CD4-positive, alpha-beta T cell treated with Interleukin-1 beta for 1 hour (primary cell): ENCODE results near the gene UNC13B.

Source experiments
- DNase-seq, 2 donors: peaks; one replicate each; pipeline ENCODE4 v3.0.0-alpha.2; 2020 to 2022

UNC13B gene

DNA sequence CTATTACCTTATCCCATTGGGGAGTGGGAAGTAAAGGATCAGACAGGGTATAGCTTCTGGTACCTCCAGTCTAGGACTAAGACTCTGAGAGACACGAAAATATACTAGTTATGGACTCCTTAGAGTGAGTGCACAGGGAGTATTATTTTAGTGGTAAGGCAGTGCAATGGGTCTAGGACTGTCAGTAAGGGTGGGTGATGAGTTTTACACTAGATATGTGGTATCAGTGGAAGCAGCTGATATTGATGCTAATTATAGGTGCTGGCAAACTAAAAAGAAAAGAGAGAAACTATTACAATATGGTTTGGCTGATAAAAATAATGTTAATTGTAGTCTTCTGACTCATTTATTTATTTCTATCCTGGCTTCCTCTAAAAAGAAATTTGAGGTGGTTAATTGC lies 118.6 kb downstream of the UNC13B start:
- DNase-seq, result no peak

DNA sequence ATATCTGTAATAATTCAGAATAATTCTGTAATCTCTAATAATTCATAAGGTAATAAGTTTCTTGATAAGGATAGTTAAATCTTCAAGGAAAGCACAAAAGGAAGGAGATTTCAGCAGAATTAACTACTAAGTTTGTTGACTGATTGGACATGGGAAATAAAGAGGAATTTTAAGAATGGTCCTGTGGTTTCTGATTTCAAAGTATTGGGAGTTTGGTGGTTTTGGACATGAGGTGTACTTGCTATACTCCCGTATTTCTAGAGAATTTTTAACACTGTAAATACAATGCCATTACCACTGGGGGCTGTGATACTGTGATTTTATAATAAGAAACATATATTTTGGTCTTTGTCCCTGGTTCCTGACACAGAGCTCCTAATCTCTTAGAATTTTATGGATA lies 123.9 kb downstream of the UNC13B start:
- no peak for DNase-seq

GRCh38 chr9:35286381-35286780 lies 124.6 kb downstream of the UNC13B start:
- no peak for DNase-seq

- DNase-seq, result no peak
Observed at GRCh38 chr9:35287987-35288632, 126.3 kb downstream of the UNC13B start.

GRCh38 chr9:35288778-35289177 lies 127.0 kb downstream of the UNC13B start:
- DNase-seq, result no peak

- DNase-seq, result no peak
Observed at GRCh38 chr9:35293376-35293964, 131.7 kb downstream of the UNC13B start.

GRCh38 chr9:35294066-35294465 lies 132.3 kb downstream of the UNC13B start:
- no peak for DNase-seq

DNA sequence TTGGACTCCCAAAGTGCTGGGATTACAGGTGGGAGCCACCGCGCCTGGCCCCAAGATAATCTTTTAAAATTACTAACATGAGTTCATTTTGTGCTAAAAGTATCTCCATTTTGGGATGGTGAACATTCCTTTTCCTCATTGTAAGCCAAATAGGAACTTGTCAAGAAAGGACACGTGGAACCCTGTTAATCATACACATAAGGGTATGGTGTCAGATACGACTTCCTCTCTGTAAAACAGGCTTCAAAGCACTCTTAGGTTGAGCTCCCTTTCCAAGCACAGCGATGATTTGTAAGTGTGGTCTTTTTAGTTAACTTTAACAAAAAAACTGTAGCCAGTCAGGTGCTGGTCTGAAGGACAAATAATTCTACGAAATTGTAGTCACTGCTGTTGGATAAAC lies 132.7 kb downstream of the UNC13B start:
- no peak for DNase-seq

DNA sequence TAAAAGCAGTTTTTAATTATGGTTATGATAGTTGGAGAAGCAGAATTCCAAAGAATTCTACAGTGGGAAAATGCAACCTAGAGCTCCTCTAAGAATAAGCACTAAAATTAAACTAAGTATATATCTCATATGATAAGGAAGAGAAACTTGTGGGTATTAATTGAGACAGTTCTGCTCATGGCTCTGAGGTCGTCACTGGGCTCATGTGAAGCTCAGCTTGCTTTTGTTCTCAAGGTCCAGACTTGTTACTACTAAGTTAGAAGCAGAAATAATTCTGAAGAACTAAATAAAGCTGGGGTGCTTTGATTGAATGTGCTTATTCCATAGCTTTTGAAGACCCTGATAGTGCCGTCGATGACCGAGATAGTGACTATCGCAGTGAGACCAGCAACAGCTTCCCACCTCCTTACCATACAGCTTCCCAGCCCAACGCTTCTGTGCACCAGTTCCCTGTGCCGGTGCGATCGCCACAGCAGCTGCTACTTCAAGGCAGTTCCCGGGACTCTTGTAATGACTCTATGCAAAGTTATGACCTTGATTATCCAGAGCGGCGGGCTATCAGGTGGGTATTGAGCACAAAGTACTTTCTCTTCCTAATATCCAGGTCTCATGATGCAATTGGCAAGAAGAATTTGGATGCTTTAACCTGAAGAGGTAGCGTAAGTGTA lies 133.7 kb downstream of the UNC13B start:
- no peak for DNase-seq

DNA sequence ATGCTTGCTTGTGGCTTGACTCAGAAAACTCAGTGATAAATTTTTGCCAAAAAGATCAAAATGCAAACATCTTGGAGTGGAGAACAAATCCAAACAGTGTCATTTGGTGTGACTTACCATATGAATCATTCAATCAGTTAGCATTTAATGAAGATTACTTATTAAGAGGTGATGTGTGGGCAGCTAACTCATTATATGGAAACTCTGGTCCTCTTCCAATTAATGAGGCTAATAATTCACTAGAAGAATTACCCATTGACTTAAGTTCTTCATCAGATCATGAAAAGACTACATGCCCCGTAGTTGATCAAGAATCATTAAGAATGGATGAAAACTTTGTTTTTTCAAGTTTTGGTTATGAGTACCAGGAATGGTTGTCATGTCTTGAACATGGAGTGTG lies 141.8 kb downstream of the UNC13B start:
- DNase-seq, result no peak

- no peak for DNase-seq
Observed at GRCh38 chr9:35306283-35306682, 144.5 kb downstream of the UNC13B start.

- DNase-seq, result no peak
Observed at GRCh38 chr9:35308316-35308715, 146.5 kb downstream of the UNC13B start.

GRCh38 chr9:35311891-35312639 lies 150.3 kb downstream of the UNC13B start:
- no peak for DNase-seq

- no peak for DNase-seq
Observed at GRCh38 chr9:35313460-35313859, 151.7 kb downstream of the UNC13B start.

GRCh38 chr9:35313916-35314315 lies 152.1 kb downstream of the UNC13B start:
- DNase-seq, result no peak

DNA sequence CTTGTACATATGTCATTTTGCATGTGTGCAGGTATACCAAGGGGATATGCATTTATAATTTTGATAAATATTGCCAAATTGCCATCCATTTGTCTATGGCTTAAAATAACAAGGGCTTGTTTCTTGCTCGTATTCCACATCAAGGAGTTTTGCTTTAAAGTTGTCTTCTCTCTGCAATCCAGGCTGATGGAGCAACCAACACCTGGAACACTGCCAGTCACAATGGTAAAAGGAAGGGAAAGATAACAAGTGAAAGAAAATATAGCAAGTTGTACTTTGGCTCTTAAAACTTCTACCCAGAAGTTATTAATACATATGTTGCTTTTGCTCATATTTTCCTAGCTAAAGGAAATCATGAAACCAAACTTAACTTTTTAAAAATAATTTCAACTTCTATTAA lies 156.9 kb downstream of the UNC13B start:
- DNase-seq, result no peak

DNA sequence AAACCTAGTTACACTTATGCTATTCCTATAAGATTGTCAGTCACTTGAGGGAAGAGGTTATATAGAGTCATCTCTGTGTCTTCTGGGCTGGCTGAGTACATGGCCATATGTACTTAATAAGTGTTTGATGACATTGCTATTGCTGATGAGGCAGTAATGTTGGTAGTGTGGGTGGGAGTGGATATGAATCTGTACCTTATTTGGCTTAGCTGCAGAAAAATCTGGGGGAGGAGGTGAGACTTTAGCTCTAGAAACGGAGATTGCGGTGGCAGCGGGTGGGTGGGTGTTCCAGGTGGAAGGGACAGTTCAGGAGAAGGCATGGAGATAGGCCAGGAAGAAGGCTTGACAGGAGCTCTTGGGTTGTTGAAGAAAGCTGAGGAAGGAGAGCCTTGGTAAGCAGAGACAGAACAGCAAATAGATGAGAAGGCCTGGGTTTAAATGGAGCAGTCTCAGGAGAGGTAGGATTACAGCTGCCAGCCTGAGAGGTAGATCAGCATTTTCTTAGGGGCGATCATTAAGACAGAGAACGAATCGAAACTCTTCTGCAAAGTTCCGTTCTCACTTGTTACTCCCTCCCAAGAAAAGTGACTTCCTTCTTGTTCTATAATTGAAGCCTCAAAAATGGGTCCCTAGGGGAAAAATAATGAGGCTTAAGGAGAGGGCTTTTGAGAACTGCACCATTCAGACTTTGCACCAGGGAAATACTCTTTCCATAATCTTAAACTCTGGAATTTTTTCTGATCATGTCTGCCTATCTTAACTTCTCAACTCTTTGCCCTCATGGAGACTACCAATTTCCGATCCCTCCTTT lies 160.5 kb downstream of the UNC13B start:
- DNase-seq, result no peak

DNA sequence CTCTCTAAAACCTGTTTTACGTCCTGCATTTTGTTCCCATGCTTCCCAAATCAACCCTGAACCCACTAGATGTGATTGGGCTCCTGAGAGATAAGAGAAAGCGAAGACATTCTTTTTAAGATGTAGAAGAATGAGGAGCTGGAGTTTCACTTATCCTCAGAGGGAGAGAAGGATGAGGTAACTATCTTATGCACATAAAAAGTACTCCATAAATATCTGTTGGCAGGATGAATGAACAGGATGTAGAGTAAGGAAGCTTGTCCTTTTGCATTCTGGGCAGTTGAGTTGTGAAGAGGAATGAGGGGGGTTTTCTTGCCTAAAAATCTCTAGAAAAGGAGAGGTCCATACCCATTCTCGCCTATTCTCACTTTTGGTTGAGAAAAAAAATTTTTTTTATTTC lies 163.2 kb downstream of the UNC13B start:
- no peak for DNase-seq

GRCh38 chr9:35333551-35333950 lies 171.7 kb downstream of the UNC13B start:
- no peak for DNase-seq

DNA sequence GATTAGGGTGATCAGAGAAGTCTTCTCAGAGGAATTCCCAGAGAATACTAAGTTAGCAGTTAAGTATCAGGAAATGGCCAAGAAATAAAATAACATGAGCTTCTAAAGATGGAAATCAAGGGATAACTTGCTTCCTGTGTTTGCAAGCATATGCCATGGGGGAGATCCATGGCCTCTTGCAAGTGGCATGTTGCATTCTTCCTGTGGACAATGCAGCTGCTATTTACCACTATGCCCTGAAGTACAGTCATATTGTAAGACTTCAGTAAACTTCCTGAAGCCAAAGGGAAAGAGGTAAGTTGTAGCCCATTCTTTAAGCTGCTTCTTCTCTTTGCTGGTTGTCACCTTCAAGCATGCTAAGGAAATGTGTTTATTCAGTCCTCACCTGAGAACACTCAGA lies 173.4 kb downstream of the UNC13B start:
- no peak for DNase-seq

DNA sequence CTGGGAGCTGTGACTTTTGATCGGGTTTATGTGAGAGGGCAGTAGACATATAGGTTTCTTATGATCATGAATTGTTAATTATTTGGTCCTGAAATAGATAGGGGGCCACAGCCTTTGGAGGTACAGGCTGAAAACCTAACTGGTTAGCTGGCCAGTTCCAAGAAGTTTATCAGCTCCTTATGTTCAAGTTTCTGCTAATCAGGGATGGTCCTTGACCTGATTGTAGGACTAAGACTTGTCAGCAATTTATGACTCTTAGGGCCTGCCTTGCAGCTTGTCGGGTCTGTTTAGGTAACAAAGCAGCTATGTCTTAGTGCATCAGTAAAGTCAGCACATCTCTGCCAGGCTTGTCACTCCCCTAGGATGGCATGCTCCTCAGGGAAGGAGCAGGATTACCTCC lies 176.3 kb downstream of the UNC13B start:
- no peak for DNase-seq

GRCh38 chr9:35338561-35339274 lies 176.9 kb downstream of the UNC13B start:
- no peak for DNase-seq
